HCT116 (cell line): ENCODE results near the gene FH. TPM values are rescaled to one million over a fixed set of nuclear protein-coding genes. Genes with fewer than 3 reads are reported as not detected.
A peak's percentile ranks its signal among the peaks of the same experiment; 100 is the strongest.

ENCODE experiments used
- ATAC-seq: fragments of 200-7000 bp; cut with Tn5 transposase; 2 replicates; pipeline ENCODE4 v1.9.1; 2020; ENCODE audit warnings: mild to moderate bottlenecking, moderate library complexity
- BruUV-seq: library from RNA; stranded (reverse); fragments of 400-500 nt; replicated peaks from 2 replicates; lab custom pipeline; 2021; lab: Mats Ljungman, UMichigan
- CTCF ChIA-PET: fragments of 300-600 bp; sonication (Branson Sonifier 250); formaldehyde crosslinking; loops from one replicate; lab custom pipeline; 2021; ENCODE audit warnings: antibody characterized with exemption; lab: Charles Lee
- POLR2A ChIA-PET: fragments of 300-600, 350-600 bp; sonication (Branson Sonifier 250); formaldehyde crosslinking; loops from one replicate; lab custom pipeline; 2021; ENCODE audit warnings: antibody characterized with exemption; lab: Charles Lee
- RAD21 ChIA-PET, 2 experiments: fragments of 300-600 bp; sonication (Branson Sonifier 250); formaldehyde crosslinking; loops; one replicate each; lab custom pipeline; 2023; ENCODE audit warnings: low total read pairs in 2 of 2; ENCODE audit not compliant: uncharacterized antibody in 2 of 2, unreplicated experiment in 2 of 2, low non-redundant PET in 1 of 2; lab: Charles Lee
- DNase-seq: peaks from one replicate; pipeline ENCODE4 v3.0.0-alpha.2; 2010; ENCODE audit warnings: low read depth, low spot score
- H2AFZ ChIP-seq: fragments of 200-600 bp; shearing (Covaris generic), sonication (generic); 2 replicates; pipeline ENCODE4 v1.6.1; 2017; ENCODE audit warnings: low read depth, mixed run types, mixed read lengths, antibody characterized with exemption, low read length; ENCODE audit not compliant: poor library complexity, severe bottlenecking
- H3K27ac ChIP-seq: 2 replicates; pipeline ENCODE4 v1.5.1; 2012; ENCODE audit warnings: low read depth, low read length
- H3K27me3 ChIP-seq: fragments of 200-600 bp; sonication (generic); 2 replicates; pipeline ENCODE4 v1.6.1; 2016; ENCODE audit warnings: mixed run types, low read length, mixed read lengths; ENCODE audit not compliant: insufficient read depth
- H3K36me3 ChIP-seq, 2 experiments: fragments of 200-500 bp in 1 of 2; fragments of 200-600 bp in 1 of 2; sonication (Bioruptor generic) in 1 of 2; sonication (generic) in 1 of 2; 2 replicates each; pipeline versions ENCODE4 v1.5.1 to v1.6.1; 2014 to 2016; ENCODE audit warnings: low read length in 2 of 2, inconsistent platforms in 1 of 2, mixed read lengths in 1 of 2, mixed run types in 1 of 2; ENCODE audit not compliant: insufficient read depth in 2 of 2, control insufficient read depth in 1 of 2
- H3K4me1 ChIP-seq, 2 experiments: fragments of 200-600 bp in 1 of 2; sonication (generic) in 1 of 2; 2 replicates each; pipeline versions ENCODE4 v1.5.1 to v1.6.1; 2012 to 2017; ENCODE audit warnings: low read length in 2 of 2, inconsistent platforms in 1 of 2, mild to moderate bottlenecking in 1 of 2, mixed read lengths in 1 of 2, mixed run types in 1 of 2, moderate library complexity in 1 of 2; ENCODE audit not compliant: insufficient read depth in 2 of 2, control insufficient read depth in 1 of 2
- H3K4me2 ChIP-seq: fragments of 200-600 bp; sonication (generic); 2 replicates; pipeline ENCODE4 v1.6.1; 2017; ENCODE audit warnings: mixed run types, low read length, mixed read lengths
- H3K4me3 ChIP-seq, 2 experiments: fragments of 200-600 bp in 1 of 2; sonication (generic) in 1 of 2; replicated peaks in 1 of 2; 2 replicates each; pipeline ENCODE4 v1.5.1; 2011 to 2016; ENCODE audit warnings: low read length in 2 of 2, control low read depth in 1 of 2, low read depth in 1 of 2, mild to moderate bottlenecking in 1 of 2, mixed read lengths in 1 of 2, mixed run types in 1 of 2
- H3K79me2 ChIP-seq: fragments of 200-600 bp; sonication (generic); 2 replicates; pipeline ENCODE4 v1.6.1; 2017; ENCODE audit warnings: mild to moderate bottlenecking, mixed run types, low read length, moderate library complexity, mixed read lengths; ENCODE audit not compliant: insufficient read depth
- H3K9ac ChIP-seq: fragments of 200-600 bp; sonication (generic); 2 replicates; pipeline ENCODE4 v1.6.1; 2016; ENCODE audit warnings: low read length, mixed read lengths
- H3K9me2 ChIP-seq: fragments of 200-600 bp; sonication (generic), shearing (Covaris generic); 2 replicates; pipeline ENCODE4 v1.6.1; 2017; ENCODE audit warnings: mixed run types, mild to moderate bottlenecking, moderate library complexity; ENCODE audit not compliant: insufficient read depth
- H3K9me3 ChIP-seq, 2 experiments: fragments of 200-500 bp in 1 of 2; fragments of 200-600 bp in 1 of 2; sonication (Bioruptor generic) in 1 of 2; sonication (generic) in 1 of 2; 2 replicates each; pipeline ENCODE4 v1.6.1; 2014 to 2017; ENCODE audit warnings: low read length in 2 of 2, mixed read lengths in 2 of 2, inconsistent platforms in 1 of 2, low read depth in 1 of 2, mild to moderate bottlenecking in 1 of 2, mixed run types in 1 of 2, moderate library complexity in 1 of 2; ENCODE audit not compliant: control insufficient read depth in 1 of 2, insufficient read depth in 1 of 2
- H4K20me1 ChIP-seq: fragments of 200-600 bp; sonication (generic), shearing (Covaris generic); 2 replicates; pipeline ENCODE4 v1.6.1; 2017; ENCODE audit warnings: mixed run types, mild to moderate bottlenecking, moderate library complexity; ENCODE audit not compliant: insufficient read depth
- CBX3 ChIP-seq: IDR thresholded peaks from 2 replicates; pipeline ENCODE4 v1.6.1; 2012; ENCODE audit warnings: low read depth
- CEBPB ChIP-seq: IDR thresholded peaks from 2 replicates; pipeline ENCODE4 v1.6.1; 2012; ENCODE audit warnings: low read depth
- EGR1 ChIP-seq: IDR thresholded peaks from 2 replicates; pipeline ENCODE4 v1.6.1; 2012; ENCODE audit warnings: low read depth
- ELF1 ChIP-seq: IDR thresholded peaks from 2 replicates; pipeline ENCODE4 v1.6.1; 2012; ENCODE audit warnings: low read depth, borderline replicate concordance
- EZH2 ChIP-seq: fragments of 200-600 bp; sonication (generic); IDR thresholded peaks from 2 replicates; pipeline ENCODE4 v1.6.1; 2017; ENCODE audit warnings: antibody characterized with exemption, mixed run types
- FOSL1 ChIP-seq: IDR thresholded peaks from 2 replicates; pipeline ENCODE4 v1.6.1; 2012; ENCODE audit warnings: low read depth
- JUND ChIP-seq: IDR thresholded peaks from 2 replicates; pipeline ENCODE4 v1.6.1; 2012
- RAD21 ChIP-seq: IDR thresholded peaks from 2 replicates; pipeline ENCODE4 v1.6.1; 2012; ENCODE audit warnings: low read depth, mild to moderate bottlenecking
- SIN3A ChIP-seq: IDR thresholded peaks from 2 replicates; pipeline ENCODE4 v1.6.1; 2012; ENCODE audit warnings: low read depth
- SRF ChIP-seq: IDR thresholded peaks from 2 replicates; pipeline ENCODE4 v1.6.1; 2012; ENCODE audit warnings: low read depth
- TCF7L2 ChIP-seq: IDR thresholded peaks from 2 replicates; pipeline ENCODE4 v1.7.0; 2011; ENCODE audit warnings: borderline replicate concordance, inconsistent platforms; ENCODE audit not compliant: insufficient read depth, insufficient read length; ENCODE audit errors: extremely low read depth
- YY1 ChIP-seq: IDR thresholded peaks from 2 replicates; pipeline ENCODE4 v1.6.1; 2011; ENCODE audit warnings: low read length, low read depth, moderate library complexity, mild to moderate bottlenecking; ENCODE audit not compliant: insufficient replicate concordance; ENCODE audit errors: extremely low read depth
- ZFX ChIP-seq: fragments of 450-650 bp; IDR thresholded peaks from 2 replicates; pipeline ENCODE4 v1.6.1; 2017
- ZNF274 ChIP-seq: fragments of 200-500 bp; sonication (Bioruptor generic); IDR thresholded peaks from 2 replicates; pipeline ENCODE4 v1.6.1; 2014; ENCODE audit warnings: mild to moderate bottlenecking, low read depth, low read length, inconsistent platforms
- intact Hi-C: fragments of 100-400 bp; cut with micrococcal nuclease; formaldehyde crosslinking; loops from 2 replicates; pipeline ENCODE4 v1.10.0; 2022
- total RNA-seq: library from RNA; stranded (reverse); gene quantifications from one replicate; pipeline ENCODE4 v1.2.1, GENCODE V29; 2021; ENCODE audit not compliant: unreplicated experiment
- TF ChIP-seq, protein P1 (sequence below), 3 experiments: fragments of 200-600 bp in 1 of 3; sonication (generic) in 1 of 3; IDR thresholded peaks in 2 of 3; conservative IDR thresholded peaks in 1 of 3; 2 replicates each; pipeline ENCODE4 v1.5.1; 2012 to 2017; ENCODE audit warnings: low read depth in 2 of 3, low read length in 2 of 3, antibody characterized with exemption in 1 of 3, borderline replicate concordance in 1 of 3, control low read depth in 1 of 3, mild to moderate bottlenecking in 1 of 3, mixed read lengths in 1 of 3, mixed run types in 1 of 3, moderate library complexity in 1 of 3; ENCODE audit not compliant: insufficient read depth in 1 of 3
- TF ChIP-seq, protein P2 (sequence below): IDR thresholded peaks from 2 replicates; pipeline ENCODE4 v1.6.1; 2012; ENCODE audit warnings: low read depth
- TF ChIP-seq, protein P3 (sequence below): IDR thresholded peaks from 2 replicates; pipeline ENCODE4 v1.6.1; 2011; ENCODE audit warnings: mild to moderate bottlenecking, low read length, moderate library complexity; ENCODE audit not compliant: insufficient replicate concordance; ENCODE audit errors: extremely low read depth
- TF ChIP-seq, protein P4 (sequence below): IDR thresholded peaks from 2 replicates; pipeline ENCODE4 v1.6.1; 2012

The FH gene
- total RNA-seq, 1 experiment from 2014 or later = 67.7 TPM

DNA sequence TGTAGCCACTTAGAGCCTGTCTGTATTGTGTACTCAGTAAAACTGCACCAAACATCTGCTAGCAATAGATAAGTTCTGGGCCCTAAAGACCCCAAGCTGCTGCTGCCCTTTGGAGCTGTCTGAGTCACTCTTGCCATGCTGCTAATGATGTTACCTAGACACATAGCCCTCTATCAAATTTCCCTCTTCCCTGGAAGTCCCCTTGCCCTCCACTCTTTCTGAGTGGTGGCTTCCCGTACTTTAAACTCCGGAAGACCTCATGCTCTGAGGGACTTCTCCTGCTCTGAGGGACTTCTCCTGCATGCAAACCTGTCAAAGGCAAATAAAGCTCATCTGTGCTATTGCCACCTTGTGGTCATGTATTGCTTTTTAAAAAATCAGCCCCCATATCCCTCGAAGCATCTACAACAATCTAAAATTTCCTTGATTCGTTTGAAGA lies 34.0 kb downstream of the FH start:
- no peaks in the 10 kb centered on the region for H3K27me3 ChIP-seq
- no peak overlapping the region for H2AFZ ChIP-seq
- H3K79me2 ChIP-seq = no peaks in the 10 kb centered on the region
- no peak overlapping the region for H3K4me3 ChIP-seq
- ChIA-PET RAD21 (no interaction called here), CTCF (interaction anchor here (0.6 to 1.9 kb wide), 7 partner anchors 9 to 753 kb away, joined by 3 to 10 read pairs (median 4); partner anchors contain the start of gene FH), POLR2A (no interaction called here)
- no peaks in the 10 kb centered on the region for H3K36me3 ChIP-seq
- H3K4me1 ChIP-seq = peaks cover 2 to 19% of the 10 kb centered on the region in 2 experiments; a peak in 3 of 4 replicates
- BruUV-seq = no TSS peak
- no peak overlapping the region for H3K4me2 ChIP-seq
- H4K20me1 ChIP-seq = no peaks in the 10 kb centered on the region
- H3K9me2 ChIP-seq = no peaks in the 10 kb centered on the region
- H3K27ac ChIP-seq = no peak overlapping the region
- DNase-seq = peak; percentile 12
- no peaks in the 10 kb centered on the region for H3K9me3 ChIP-seq
- no peak for TF ChIP-seq CEBPB
- TF ChIP-seq ELF1 = no peak
- no peak for TF ChIP-seq ZNF274
- no peak for TF ChIP-seq FOSL1
- no peak for TF ChIP-seq TCF7L2
- TF ChIP-seq SIN3A = no peak
- no peak for TF ChIP-seq SRF
- TF ChIP-seq, protein P1, sequence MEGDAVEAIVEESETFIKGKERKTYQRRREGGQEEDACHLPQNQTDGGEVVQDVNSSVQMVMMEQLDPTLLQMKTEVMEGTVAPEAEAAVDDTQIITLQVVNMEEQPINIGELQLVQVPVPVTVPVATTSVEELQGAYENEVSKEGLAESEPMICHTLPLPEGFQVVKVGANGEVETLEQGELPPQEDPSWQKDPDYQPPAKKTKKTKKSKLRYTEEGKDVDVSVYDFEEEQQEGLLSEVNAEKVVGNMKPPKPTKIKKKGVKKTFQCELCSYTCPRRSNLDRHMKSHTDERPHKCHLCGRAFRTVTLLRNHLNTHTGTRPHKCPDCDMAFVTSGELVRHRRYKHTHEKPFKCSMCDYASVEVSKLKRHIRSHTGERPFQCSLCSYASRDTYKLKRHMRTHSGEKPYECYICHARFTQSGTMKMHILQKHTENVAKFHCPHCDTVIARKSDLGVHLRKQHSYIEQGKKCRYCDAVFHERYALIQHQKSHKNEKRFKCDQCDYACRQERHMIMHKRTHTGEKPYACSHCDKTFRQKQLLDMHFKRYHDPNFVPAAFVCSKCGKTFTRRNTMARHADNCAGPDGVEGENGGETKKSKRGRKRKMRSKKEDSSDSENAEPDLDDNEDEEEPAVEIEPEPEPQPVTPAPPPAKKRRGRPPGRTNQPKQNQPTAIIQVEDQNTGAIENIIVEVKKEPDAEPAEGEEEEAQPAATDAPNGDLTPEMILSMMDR (IDR thresholded peaks at IDR 0.05 in 2 of 3, conservative IDR thresholded peaks at IDR 0.05 in 1 of 3; ENCODE audit: borderline replicate concordance in 1 of 3, insufficient read depth in 1 of 3, low read depth in 2 of 3, low read length in 2 of 3) = peak; percentile 15 to 61 (median 51); a peak in 4 of 6 replicates
- no peak for TF ChIP-seq EZH2
- TF ChIP-seq, protein P2, sequence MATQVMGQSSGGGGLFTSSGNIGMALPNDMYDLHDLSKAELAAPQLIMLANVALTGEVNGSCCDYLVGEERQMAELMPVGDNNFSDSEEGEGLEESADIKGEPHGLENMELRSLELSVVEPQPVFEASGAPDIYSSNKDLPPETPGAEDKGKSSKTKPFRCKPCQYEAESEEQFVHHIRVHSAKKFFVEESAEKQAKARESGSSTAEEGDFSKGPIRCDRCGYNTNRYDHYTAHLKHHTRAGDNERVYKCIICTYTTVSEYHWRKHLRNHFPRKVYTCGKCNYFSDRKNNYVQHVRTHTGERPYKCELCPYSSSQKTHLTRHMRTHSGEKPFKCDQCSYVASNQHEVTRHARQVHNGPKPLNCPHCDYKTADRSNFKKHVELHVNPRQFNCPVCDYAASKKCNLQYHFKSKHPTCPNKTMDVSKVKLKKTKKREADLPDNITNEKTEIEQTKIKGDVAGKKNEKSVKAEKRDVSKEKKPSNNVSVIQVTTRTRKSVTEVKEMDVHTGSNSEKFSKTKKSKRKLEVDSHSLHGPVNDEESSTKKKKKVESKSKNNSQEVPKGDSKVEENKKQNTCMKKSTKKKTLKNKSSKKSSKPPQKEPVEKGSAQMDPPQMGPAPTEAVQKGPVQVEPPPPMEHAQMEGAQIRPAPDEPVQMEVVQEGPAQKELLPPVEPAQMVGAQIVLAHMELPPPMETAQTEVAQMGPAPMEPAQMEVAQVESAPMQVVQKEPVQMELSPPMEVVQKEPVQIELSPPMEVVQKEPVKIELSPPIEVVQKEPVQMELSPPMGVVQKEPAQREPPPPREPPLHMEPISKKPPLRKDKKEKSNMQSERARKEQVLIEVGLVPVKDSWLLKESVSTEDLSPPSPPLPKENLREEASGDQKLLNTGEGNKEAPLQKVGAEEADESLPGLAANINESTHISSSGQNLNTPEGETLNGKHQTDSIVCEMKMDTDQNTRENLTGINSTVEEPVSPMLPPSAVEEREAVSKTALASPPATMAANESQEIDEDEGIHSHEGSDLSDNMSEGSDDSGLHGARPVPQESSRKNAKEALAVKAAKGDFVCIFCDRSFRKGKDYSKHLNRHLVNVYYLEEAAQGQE = no peak
- no peak for TF ChIP-seq JUND
- TF ChIP-seq ZFX = no peak
- TF ChIP-seq, protein P3, sequence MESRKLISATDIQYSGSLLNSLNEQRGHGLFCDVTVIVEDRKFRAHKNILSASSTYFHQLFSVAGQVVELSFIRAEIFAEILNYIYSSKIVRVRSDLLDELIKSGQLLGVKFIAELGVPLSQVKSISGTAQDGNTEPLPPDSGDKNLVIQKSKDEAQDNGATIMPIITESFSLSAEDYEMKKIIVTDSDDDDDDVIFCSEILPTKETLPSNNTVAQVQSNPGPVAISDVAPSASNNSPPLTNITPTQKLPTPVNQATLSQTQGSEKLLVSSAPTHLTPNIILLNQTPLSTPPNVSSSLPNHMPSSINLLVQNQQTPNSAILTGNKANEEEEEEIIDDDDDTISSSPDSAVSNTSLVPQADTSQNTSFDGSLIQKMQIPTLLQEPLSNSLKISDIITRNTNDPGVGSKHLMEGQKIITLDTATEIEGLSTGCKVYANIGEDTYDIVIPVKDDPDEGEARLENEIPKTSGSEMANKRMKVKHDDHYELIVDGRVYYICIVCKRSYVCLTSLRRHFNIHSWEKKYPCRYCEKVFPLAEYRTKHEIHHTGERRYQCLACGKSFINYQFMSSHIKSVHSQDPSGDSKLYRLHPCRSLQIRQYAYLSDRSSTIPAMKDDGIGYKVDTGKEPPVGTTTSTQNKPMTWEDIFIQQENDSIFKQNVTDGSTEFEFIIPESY = no peak
- TF ChIP-seq EGR1 = no peak
- TF ChIP-seq, protein P4, sequence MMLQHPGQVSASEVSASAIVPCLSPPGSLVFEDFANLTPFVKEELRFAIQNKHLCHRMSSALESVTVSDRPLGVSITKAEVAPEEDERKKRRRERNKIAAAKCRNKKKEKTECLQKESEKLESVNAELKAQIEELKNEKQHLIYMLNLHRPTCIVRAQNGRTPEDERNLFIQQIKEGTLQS = no peak
- no peak for TF ChIP-seq YY1
- peak; percentile 41; the same call in 1 of the 2 replicates for TF ChIP-seq RAD21
- TF ChIP-seq CBX3 = no peak
- intact Hi-C loops = loop anchor here (1.0 kb wide), 2 partner anchors 597 to 753 kb away; no protein-coding TSS in a partner anchor
- H3K9ac ChIP-seq = no peak overlapping the region
- ATAC-seq = peak; percentile 74
